NB4 (cell line): ENCODE data around the gene INPP5A.

Experiments used
- MYC ChIP-seq: IDR thresholded peaks from 2 replicates; pipeline ENCODE4 v1.6.1; 2011; ENCODE audit warnings: low read depth, low read length
- POLR2A ChIP-seq: IDR thresholded peaks from 2 replicates; pipeline ENCODE4 v1.6.1; 2011; ENCODE audit warnings: mild to moderate bottlenecking; ENCODE audit not compliant: insufficient read length; ENCODE audit errors: extremely low read depth
- TF ChIP-seq, protein P1 (sequence below): IDR thresholded peaks from one replicate; pipeline ENCODE4 v1.5.1; 2012; ENCODE audit warnings: low read depth, low read length

- TF ChIP-seq, protein P1, sequence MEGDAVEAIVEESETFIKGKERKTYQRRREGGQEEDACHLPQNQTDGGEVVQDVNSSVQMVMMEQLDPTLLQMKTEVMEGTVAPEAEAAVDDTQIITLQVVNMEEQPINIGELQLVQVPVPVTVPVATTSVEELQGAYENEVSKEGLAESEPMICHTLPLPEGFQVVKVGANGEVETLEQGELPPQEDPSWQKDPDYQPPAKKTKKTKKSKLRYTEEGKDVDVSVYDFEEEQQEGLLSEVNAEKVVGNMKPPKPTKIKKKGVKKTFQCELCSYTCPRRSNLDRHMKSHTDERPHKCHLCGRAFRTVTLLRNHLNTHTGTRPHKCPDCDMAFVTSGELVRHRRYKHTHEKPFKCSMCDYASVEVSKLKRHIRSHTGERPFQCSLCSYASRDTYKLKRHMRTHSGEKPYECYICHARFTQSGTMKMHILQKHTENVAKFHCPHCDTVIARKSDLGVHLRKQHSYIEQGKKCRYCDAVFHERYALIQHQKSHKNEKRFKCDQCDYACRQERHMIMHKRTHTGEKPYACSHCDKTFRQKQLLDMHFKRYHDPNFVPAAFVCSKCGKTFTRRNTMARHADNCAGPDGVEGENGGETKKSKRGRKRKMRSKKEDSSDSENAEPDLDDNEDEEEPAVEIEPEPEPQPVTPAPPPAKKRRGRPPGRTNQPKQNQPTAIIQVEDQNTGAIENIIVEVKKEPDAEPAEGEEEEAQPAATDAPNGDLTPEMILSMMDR: no peak
- TF ChIP-seq POLR2A (no peak), MYC (no peak)
These were observed 161.3 kb downstream of the INPP5A start for GRCh38 chr10:132698761-132699391.
